Mesendoderm (in vitro differentiated cells): ENCODE results near the gene BRSK1.

Source experiments
- DNase-seq: peaks from one replicate; pipeline ENCODE4 v3.0.0; 2013
- H2AK5ac ChIP-seq: 2 replicates; pipeline ENCODE4 v1.6.1; 2013; ENCODE audit warnings: low read length, inconsistent platforms
- H2BK120ac ChIP-seq: 2 replicates; pipeline ENCODE4 v1.6.1; 2013; ENCODE audit warnings: low read depth, mild to moderate bottlenecking, low read length, moderate library complexity, mixed read lengths
- H2BK15ac ChIP-seq: replicated peaks from 2 replicates; pipeline ENCODE4 v1.6.1; 2013; ENCODE audit warnings: low read depth, mild to moderate bottlenecking, moderate library complexity
- H2BK5ac ChIP-seq: 2 replicates; pipeline ENCODE4 v1.6.1; 2013; ENCODE audit warnings: low read length, inconsistent platforms
- H3K18ac ChIP-seq: 2 replicates; pipeline ENCODE4 v1.6.1; 2013; ENCODE audit warnings: mild to moderate bottlenecking, low read length, mixed read lengths
- H3K23ac ChIP-seq: one replicate; pipeline ENCODE4 v1.6.1; 2013; ENCODE audit warnings: low read length
- H3K27ac ChIP-seq: 2 replicates; pipeline ENCODE4 v1.5.1; 2013; ENCODE audit warnings: low read depth, mild to moderate bottlenecking, inconsistent platforms, low read length, moderate library complexity
- H3K27me3 ChIP-seq: 2 replicates; pipeline ENCODE4 v1.6.1; 2013; ENCODE audit warnings: low read length, control low read depth, mild to moderate bottlenecking, inconsistent platforms; ENCODE audit not compliant: insufficient read depth, poor library complexity
- H3K36me3 ChIP-seq: 2 replicates; pipeline ENCODE4 v1.6.1; 2013; ENCODE audit warnings: low read length, inconsistent platforms; ENCODE audit not compliant: control insufficient read depth, insufficient read depth
- H3K4ac ChIP-seq: one replicate; pipeline ENCODE4 v1.6.1; 2013; ENCODE audit warnings: low read depth, mild to moderate bottlenecking, low read length, moderate library complexity
- H3K4me1 ChIP-seq: 2 replicates; pipeline ENCODE4 v1.6.1; 2013; ENCODE audit warnings: low read depth, low read length, inconsistent platforms; ENCODE audit not compliant: control insufficient read depth
- H3K4me2 ChIP-seq: 2 replicates; pipeline ENCODE4 v1.6.1; 2013; ENCODE audit warnings: low read length
- H3K4me3 ChIP-seq: 2 replicates; pipeline ENCODE4 v1.5.1; 2013; ENCODE audit warnings: mild to moderate bottlenecking, low read length
- H3K56ac ChIP-seq: one replicate; pipeline ENCODE4 v1.6.1; 2013; ENCODE audit warnings: low read length
- H3K79me1 ChIP-seq: 2 replicates; pipeline ENCODE4 v1.6.1; 2013; ENCODE audit warnings: low read length, inconsistent platforms
- H3K79me2 ChIP-seq: 2 replicates; pipeline ENCODE4 v1.6.1; 2013; ENCODE audit warnings: mild to moderate bottlenecking, low read length; ENCODE audit not compliant: control insufficient read depth, insufficient read depth
- H3K9ac ChIP-seq: 2 replicates; pipeline ENCODE4 v1.6.1; 2013; ENCODE audit warnings: low read length, inconsistent platforms
- H4K5ac ChIP-seq: one replicate; pipeline ENCODE4 v1.6.1; 2013; ENCODE audit warnings: low read length
- H4K8ac ChIP-seq: one replicate; pipeline ENCODE4 v1.6.1; 2013; ENCODE audit warnings: low read depth, mild to moderate bottlenecking, control low read depth, low read length, moderate library complexity
- WGBS: extraction: QIAGEN DNeasy Blood & Tissue Kit; methylation state at CpG from one replicate; pipeline ENCODE4 v1.1.7; 2013; ENCODE audit warnings: low lambda C conversion rate, missing lambda C conversion rate; ENCODE audit not compliant: insufficient coverage; ENCODE audit errors: extremely low coverage; 5-methylcytosine and 5-hydroxymethylcytosine counted together

Gene BRSK1

GRCh38 chr19:55261671-55262126 is 22.1 kb upstream of the BRSK1 start:
- DNase-seq = peak; percentile 37
- Histone ChIP-seq H3K4me1 (peaks cover 7% of the 10 kb centered on the region), H3K36me3 (no peaks in the 10 kb centered on the region), H3K4me2 (no peak overlapping the region), H3K23ac (no peak overlapping the region), H3K18ac (no peak overlapping the region), H3K27me3 (no peaks in the 10 kb centered on the region), H4K5ac (no peak overlapping the region), H3K4ac (no peak overlapping the region), H3K4me3 (no peak overlapping the region), H3K27ac (no peak overlapping the region), H4K8ac (no peak overlapping the region), H3K56ac (no peak overlapping the region), H2AK5ac (no peak overlapping the region), H2BK120ac (no peak overlapping the region), H3K79me1 (peaks cover 9% of the 10 kb centered on the region), H3K79me2 (peaks cover 15% of the 10 kb centered on the region), H2BK15ac (no peak overlapping the region), H3K9ac (no peak overlapping the region), H2BK5ac (no peak overlapping the region)
- WGBS = no CpG with 5 or more reads among the region's 13 CpGs

- Histone ChIP-seq H2BK5ac (no peak overlapping the region), H3K27ac (no peak overlapping the region), H2BK15ac (no peak overlapping the region), H3K9ac (no peak overlapping the region), H3K27me3 (no peaks in the 10 kb centered on the region), H3K36me3 (no peaks in the 10 kb centered on the region), H3K23ac (no peak overlapping the region), H3K56ac (no peak overlapping the region), H3K4ac (no peak overlapping the region), H4K8ac (no peak overlapping the region), H3K79me2 (peaks cover 9% of the 10 kb centered on the region), H4K5ac (no peak overlapping the region), H3K4me3 (no peak overlapping the region), H2BK120ac (no peak overlapping the region), H3K79me1 (peaks cover 4% of the 10 kb centered on the region), H3K4me2 (no peak overlapping the region), H3K4me1 (peaks cover 3% of the 10 kb centered on the region), H2AK5ac (no peak overlapping the region), H3K18ac (no peak overlapping the region)
- WGBS = no CpG with 5 or more reads among the region's 9 CpGs
- no peak for DNase-seq
Observed at GRCh38 chr19:55262359-55262758, 21.4 kb upstream of the BRSK1 start.

- no peak overlapping the region for H3K23ac ChIP-seq
- no peak overlapping the region for H4K8ac ChIP-seq
- WGBS = no CpG with 5 or more reads among the region's 5 CpGs
- no peak overlapping the region for H3K9ac ChIP-seq
- H3K4ac ChIP-seq = no peak overlapping the region
- H3K27me3 ChIP-seq = no peaks in the 10 kb centered on the region
- no peak overlapping the region for H3K56ac ChIP-seq
- no peaks in the 10 kb centered on the region for H3K79me1 ChIP-seq
- H3K4me1 ChIP-seq = no peaks in the 10 kb centered on the region
- no peaks in the 10 kb centered on the region for H3K36me3 ChIP-seq
- no peak overlapping the region for H4K5ac ChIP-seq
- DNase-seq = no peak
- H2BK120ac ChIP-seq = no peak overlapping the region
- H3K27ac ChIP-seq = no peak overlapping the region
- no peak overlapping the region for H2BK5ac ChIP-seq
- H3K79me2 ChIP-seq = no peaks in the 10 kb centered on the region
- H3K4me3 ChIP-seq = no peak overlapping the region
- no peak overlapping the region for H2AK5ac ChIP-seq
- no peak overlapping the region for H2BK15ac ChIP-seq
- H3K4me2 ChIP-seq = no peak overlapping the region
- no peak overlapping the region for H3K18ac ChIP-seq
Observed at GRCh38 chr19:55264531-55264930, 19.3 kb upstream of the BRSK1 start.

- Histone ChIP-seq H3K79me2 (no peaks in the 10 kb centered on the region), H3K79me1 (no peaks in the 10 kb centered on the region), H3K56ac (no peak overlapping the region), H3K23ac (no peak overlapping the region), H3K27ac (no peak overlapping the region), H2AK5ac (no peak overlapping the region), H3K36me3 (no peaks in the 10 kb centered on the region), H3K4me1 (no peaks in the 10 kb centered on the region), H3K18ac (no peak overlapping the region), H3K4ac (no peak overlapping the region), H3K4me2 (no peak overlapping the region), H3K4me3 (no peak overlapping the region), H4K8ac (no peak overlapping the region), H4K5ac (no peak overlapping the region), H2BK120ac (no peak overlapping the region), H2BK15ac (no peak overlapping the region), H3K9ac (no peak overlapping the region), H2BK5ac (no peak overlapping the region), H3K27me3 (no peaks in the 10 kb centered on the region)
- no peak for DNase-seq
- WGBS = no CpG with 5 or more reads among the region's 16 CpGs
Observed at GRCh38 chr19:55265173-55265572, 18.6 kb upstream of the BRSK1 start.

- Histone ChIP-seq H3K18ac (no peak overlapping the region), H2AK5ac (no peak overlapping the region), H3K79me2 (no peaks in the 10 kb centered on the region), H3K36me3 (no peaks in the 10 kb centered on the region), H4K5ac (no peak overlapping the region), H3K4me3 (no peak overlapping the region), H3K9ac (no peak overlapping the region), H3K27ac (no peak overlapping the region), H3K23ac (no peak overlapping the region), H3K56ac (no peak overlapping the region), H3K4me1 (no peaks in the 10 kb centered on the region), H3K79me1 (no peaks in the 10 kb centered on the region), H3K27me3 (no peaks in the 10 kb centered on the region), H3K4ac (no peak overlapping the region), H2BK120ac (no peak overlapping the region), H4K8ac (no peak overlapping the region), H2BK5ac (no peak overlapping the region), H3K4me2 (no peak overlapping the region), H2BK15ac (no peak overlapping the region)
- DNase-seq = no peak
- WGBS = no CpG with 5 or more reads among the region's 12 CpGs
Observed at GRCh38 chr19:55265723-55266386, 17.9 kb upstream of the BRSK1 start.

GRCh38 chr19:55266404-55266803 is 17.4 kb upstream of the BRSK1 start:
- H3K4me2 ChIP-seq = no peak overlapping the region
- H2AK5ac ChIP-seq = no peak overlapping the region
- WGBS = no CpG with 5 or more reads among the region's 3 CpGs
- no peak overlapping the region for H3K23ac ChIP-seq
- no peak overlapping the region for H4K8ac ChIP-seq
- DNase-seq = no peak
- no peak overlapping the region for H2BK15ac ChIP-seq
- H3K4me1 ChIP-seq = no peaks in the 10 kb centered on the region
- H3K18ac ChIP-seq = no peak overlapping the region
- H4K5ac ChIP-seq = no peak overlapping the region
- H3K79me2 ChIP-seq = no peaks in the 10 kb centered on the region
- no peak overlapping the region for H2BK5ac ChIP-seq
- H2BK120ac ChIP-seq = no peak overlapping the region
- H3K79me1 ChIP-seq = no peaks in the 10 kb centered on the region
- H3K4me3 ChIP-seq = no peak overlapping the region
- H3K9ac ChIP-seq = no peak overlapping the region
- H3K36me3 ChIP-seq = no peaks in the 10 kb centered on the region
- H3K27ac ChIP-seq = no peak overlapping the region
- no peak overlapping the region for H3K4ac ChIP-seq
- no peaks in the 10 kb centered on the region for H3K27me3 ChIP-seq
- H3K56ac ChIP-seq = no peak overlapping the region
